ENCODE measurements around the gene CCDC187. TPM values are rescaled to one million over a fixed set of nuclear protein-coding genes. Genes with fewer than 3 reads are reported as not detected.

Gene CCDC187
- total and polyA plus RNA-seq, 2 of the 13 experiments (the other 11 are each of a cell fraction or from before 2014, with no cell fraction given) = 0.03 to 0.13 TPM

GRCh38 chr9:136222166-136222905 is 81.6 kb downstream of the CCDC187 start:
- no TSS peak for BruUV-seq (replicated peaks)
- ChIA-PET POLR2A (no interaction called here), CTCF (ENCODE audit: low intra/inter-chr PET ratio, low total read pairs) (no interaction called here)
- no peak overlapping the region for H2AFZ ChIP-seq (ENCODE audit: low read length)
- in situ Hi-C loops (cut with HindIII; ENCODE audit: extremely low pct_ligation_motif_present, low pct_unique_long_range_greater_than_20kb) (no loop called here), intact Hi-C loops (cut with micrococcal nuclease; ENCODE audit: unreplicated experiment) (loop anchor here (2.0 kb wide), 1 partner anchor 52 kb away; no protein-coding TSS in a partner anchor)
- H3K4me1 ChIP-seq (ENCODE audit: insufficient read depth, low read length) = no peaks in the 10 kb centered on the region
- no peaks in the 10 kb centered on the region for H3K9me3 ChIP-seq (ENCODE audit: low read length)
- no peak overlapping the region for H3K9ac ChIP-seq (ENCODE audit: insufficient read depth, low read depth, low read length)
- H3K36me3 ChIP-seq (replicated peaks in 1 of 2; ENCODE audit: control insufficient read depth in 1 of 2, insufficient read depth in 2 of 2, low read length in 2 of 2) = peaks cover 44 to 83% of the 10 kb centered on the region in 2 experiments
- FAIRE-seq (no peak), DNase-seq (ENCODE audit: low spot score) (no peak), ATAC-seq (no peak)
- peaks cover 21% of the 10 kb centered on the region for H3K79me2 ChIP-seq (ENCODE audit: insufficient read depth, low read length)
- H3K4me3 ChIP-seq (replicated peaks in 1 of 3; ENCODE audit: insufficient read depth in 1 of 3, low read depth in 2 of 3, low read length in 3 of 3) = no peak overlapping the region
- TF ChIP-seq ZNF121 (CRISPR knock-in tag; IDR thresholded peaks at IDR 0.05) = no peak
- TF ChIP-seq ZFP36 (IDR thresholded peaks at IDR 0.05; ENCODE audit: borderline replicate concordance, low read depth, low read length, partially characterized antibody) = no peak
- H4K20me1 ChIP-seq (ENCODE audit: insufficient read depth, low read length) = peaks cover 41% of the 10 kb centered on the region
- H3K27me3 ChIP-seq (ENCODE audit: control insufficient read depth in 1 of 2, insufficient read depth in 2 of 2, low read length in 2 of 2) = no peaks in the 10 kb centered on the region
- no peak overlapping the region for H3K27ac ChIP-seq (ENCODE audit: extremely low read length, insufficient read depth, low read length)
- WGBS (ENCODE audit: low lambda C conversion rate) = 98% methylated on average over 24 of the region's 38 CpGs
- no peak overlapping the region for H3K4me2 ChIP-seq (ENCODE audit: low read depth, low read length)

- peaks cover 19% of the 10 kb centered on the region for H4K20me1 ChIP-seq (ENCODE audit: insufficient read depth, low read length)
- peaks cover 44 to 86% of the 10 kb centered on the region in 2 experiments for H3K36me3 ChIP-seq (replicated peaks in 1 of 2; ENCODE audit: control insufficient read depth in 1 of 2, insufficient read depth in 2 of 2, low read length in 2 of 2)
- H3K79me2 ChIP-seq (ENCODE audit: insufficient read depth, low read length) = peaks cover 14% of the 10 kb centered on the region
- FAIRE-seq (no peak), ATAC-seq (no peak), DNase-seq (ENCODE audit: low spot score) (no peak)
- H3K27ac ChIP-seq (ENCODE audit: extremely low read length, insufficient read depth, low read length) = no peak overlapping the region
- H3K9me3 ChIP-seq (ENCODE audit: low read length) = no peaks in the 10 kb centered on the region
- ChIA-PET POLR2A (no interaction called here), CTCF (ENCODE audit: low intra/inter-chr PET ratio, low total read pairs) (no interaction called here)
- intact Hi-C loops (cut with micrococcal nuclease; ENCODE audit: unreplicated experiment) (no loop called here), in situ Hi-C loops (cut with HindIII; ENCODE audit: extremely low pct_ligation_motif_present, low pct_unique_long_range_greater_than_20kb) (no loop called here)
- no peaks in the 10 kb centered on the region for H3K4me1 ChIP-seq (ENCODE audit: insufficient read depth, low read length)
- BruUV-seq (replicated peaks) = no TSS peak
- H3K4me2 ChIP-seq (ENCODE audit: low read depth, low read length) = no peak overlapping the region
- H3K9ac ChIP-seq (ENCODE audit: insufficient read depth, low read depth, low read length) = no peak overlapping the region
- no peak overlapping the region for H3K4me3 ChIP-seq (replicated peaks in 1 of 3; ENCODE audit: insufficient read depth in 1 of 3, low read depth in 2 of 3, low read length in 3 of 3)
- H3K27me3 ChIP-seq (ENCODE audit: control insufficient read depth in 1 of 2, insufficient read depth in 2 of 2, low read length in 2 of 2) = no peaks in the 10 kb centered on the region
- no peak overlapping the region for H2AFZ ChIP-seq (ENCODE audit: low read length)
- WGBS (ENCODE audit: low lambda C conversion rate) = 93% methylated on average over 15 of the region's 15 CpGs
- no peak for TF ChIP-seq CTCF (CRISPR knock-in tag; IDR thresholded peaks at IDR 0.05)
- TF ChIP-seq REST (IDR thresholded peaks at IDR 0.05; ENCODE audit: borderline replicate concordance in 1 of 2, low read depth in 1 of 2, low read length in 2 of 2) = no peak
- no peak for TF ChIP-seq ZSCAN30 (CRISPR knock-in tag; IDR thresholded peaks at IDR 0.05)
- TF ChIP-seq ZNF264 (CRISPR knock-in tag; IDR thresholded peaks at IDR 0.05) = no peak
- no peak for TF ChIP-seq CCAR2 (optimal IDR thresholded peaks at IDR 0.05; ENCODE audit: low read depth, low read length)
- TF ChIP-seq GATAD1 (CRISPR knock-in tag; IDR thresholded peaks at IDR 0.05) = no peak
- no peak for TF ChIP-seq MTERF4 (CRISPR knock-in tag; IDR thresholded peaks at IDR 0.05)
- no peak for TF ChIP-seq GZF1 (CRISPR knock-in tag; IDR thresholded peaks at IDR 0.05)
Measured at GRCh38 chr9:136220017-136220729, 83.7 kb downstream of the CCDC187 start.
